Measurements from ENCODE around the gene GIGYF2.

The GIGYF2 gene

GRCh38 chr2:232908695-232909094 is 211.6 kb downstream of the GIGYF2 start:
- TF ChIP-seq ZFP30 (CRISPR knock-in tag; IDR thresholded peaks at IDR 0.05) (no peak), ZFP3 (CRISPR knock-in tag; IDR thresholded peaks at IDR 0.05) (no peak), ZNF70 (CRISPR knock-in tag; IDR thresholded peaks at IDR 0.05) (no peak), CSRNP3 (CRISPR knock-in tag; IDR thresholded peaks at IDR 0.05) (no peak), TCF4 (CRISPR knock-in tag; IDR thresholded peaks at IDR 0.05; ENCODE audit: borderline replicate concordance) (no peak), CREB5 (CRISPR knock-in tag; IDR thresholded peaks at IDR 0.05; ENCODE audit: low read depth) (no peak)
- ATAC-seq = no peak

Measured in SK-N-SH treated with all-trans-retinoic acid at 6 μM for 48 hours (cell line).